HEK293T (cell line): Measurements from ENCODE around the gene IRX2.

Source experiments
- FOXA1 ChIP-seq: fragments of 450-650 bp; IDR thresholded peaks from 2 replicates; pipeline ENCODE4 v1.6.1; 2016; ENCODE audit warnings: mild to moderate bottlenecking
- FOXK2 ChIP-seq: fragments of 450-650 bp; IDR thresholded peaks from 2 replicates; pipeline ENCODE4 v1.6.1; 2016; ENCODE audit warnings: mild to moderate bottlenecking
- FOXM1 ChIP-seq: fragments of 450-650 bp; IDR thresholded peaks from 2 replicates; pipeline ENCODE4 v1.6.1; 2017; ENCODE audit warnings: mild to moderate bottlenecking, borderline replicate concordance
- L3MBTL2 ChIP-seq: fragments of 450-650 bp; conservative IDR thresholded peaks from 2 replicates; pipeline ENCODE4 v1.6.1; 2016; ENCODE audit warnings: mild to moderate bottlenecking
- LEF1 ChIP-seq: fragments of 450-650 bp; IDR thresholded peaks from 2 replicates; pipeline ENCODE4 v1.6.1; 2017; ENCODE audit warnings: mild to moderate bottlenecking, borderline replicate concordance
- TARDBP ChIP-seq: fragments of 450-650 bp; IDR thresholded peaks from 2 replicates; pipeline ENCODE4 v1.6.1; 2016

DNA sequence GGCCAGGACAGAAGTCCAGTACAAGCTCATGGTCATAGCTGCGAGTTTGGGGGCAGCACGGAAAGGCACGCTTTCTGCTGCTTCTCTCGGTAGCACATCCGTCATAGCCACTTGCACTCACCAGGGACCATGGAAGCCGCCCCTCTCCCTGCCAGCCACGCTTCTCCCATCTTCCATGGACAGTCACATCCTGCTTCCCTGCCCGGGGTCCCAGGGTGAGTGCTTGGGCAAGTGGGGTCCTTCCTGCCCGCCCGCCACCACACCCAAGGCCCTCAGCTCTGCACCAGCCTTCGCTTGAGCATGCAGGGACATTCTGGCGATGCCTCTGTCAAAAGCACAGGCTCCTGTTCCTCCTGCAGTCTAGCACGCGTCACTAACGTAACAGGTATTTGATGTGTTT, 13.1 kb upstream of the IRX2 start:
- TF ChIP-seq FOXA1 (no peak), L3MBTL2 (no peak), LEF1 (no peak), TARDBP (no peak), FOXM1 (no peak), FOXK2 (no peak)
